Measurements from ENCODE around the gene RELN. TPM values are rescaled to one million over a fixed set of nuclear protein-coding genes. Genes with fewer than 3 reads are reported as not detected.

RELN gene
- total and polyA plus RNA-seq, 9 of the 15 experiments (the other 6 are each of a cell fraction or from before 2014, with no cell fraction given): 12.9 to 43.2 (median 18.1) TPM

- TF ChIP-seq ATF3 (IDR thresholded peaks at IDR 0.05) (peak; percentile 87), ATF3 (CRISPR knock-in tag; conservative IDR thresholded peaks at IDR 0.05) (no peak), FOXJ2 (tag; IDR thresholded peaks at IDR 0.05) (0 out of 2 replicates have a peak, but pooled peaks have one; percentile 27), ESRRA (IDR thresholded peaks at IDR 0.05; ENCODE audit: borderline replicate concordance, low read depth) (peak; percentile 97), FOSL1 (tag; conservative IDR thresholded peaks at IDR 0.05) (0 out of 2 replicates have a peak, but pooled peaks have one; percentile 16)
These were observed 20.8 kb upstream of the RELN start (continued) for GRCh38 chr7:104010052-104010909.

GRCh38 chr7:104008107-104008506 is 18.6 kb upstream of the RELN start:
- no peaks in the 10 kb centered on the region for H3K27me3 ChIP-seq (ENCODE audit: control insufficient read depth in 2 of 2, insufficient read depth in 2 of 2, low read length in 2 of 2)
- H4K20me1 ChIP-seq (replicated peaks; ENCODE audit: control insufficient read depth, insufficient read depth, low read length): no peaks in the 10 kb centered on the region
- H3K27ac ChIP-seq (ENCODE audit: extremely low read depth, low read depth, low read length): no peak overlapping the region
- no peak overlapping the region for H2AFZ ChIP-seq (ENCODE audit: low read depth, low read length)
- H3K9ac ChIP-seq (ENCODE audit: insufficient read depth in 1 of 2, low read depth in 2 of 2, low read length in 2 of 2): no peak overlapping the region
- FAIRE-seq: no peak
- H3K9me1 ChIP-seq (ENCODE audit: control insufficient read depth, insufficient read depth, low read length): no peaks in the 10 kb centered on the region
- no peaks in the 10 kb centered on the region; the same call in 1 of the 2 replicates for H3K9me3 ChIP-seq (replicated peaks; ENCODE audit: control insufficient read depth, insufficient read depth, low read depth, low read length)
- in situ Hi-C loops (cut with MboI) (no loop called here), intact Hi-C loops (cut with micrococcal nuclease) (no loop called here)
- ChIA-PET CTCF (ENCODE audit: low intra/inter-chr PET ratio) (interaction anchor here (0.5 kb wide), 1 partner anchor 1079 kb away, joined by 4 read pairs; no protein-coding TSS in a partner anchor), POLR2A (interaction anchor here (1.0 to 1.9 kb wide), 3 partner anchors 9 to 12 kb away, joined by 3 to 7 read pairs (median 3); no protein-coding TSS in a partner anchor)
- no peak overlapping the region for H3K4me3 ChIP-seq
- BruUV-seq (replicated peaks): no TSS peak
- no peak for DNase-seq (ENCODE audit: extremely low read depth in 1 of 4, low spot score in 3 of 4)
- ATAC-seq: no peak
- no peak overlapping the region for H3K4me2 ChIP-seq (ENCODE audit: insufficient read depth, low read length)
- H3K79me2 ChIP-seq (ENCODE audit: control insufficient read depth, insufficient read depth, low read length): no peaks in the 10 kb centered on the region
- H3K36me3 ChIP-seq (ENCODE audit: control insufficient read depth, insufficient read depth, low read length): no peaks in the 10 kb centered on the region
- no peaks in the 10 kb centered on the region; a peak in 2 of 5 replicates for H3K4me1 ChIP-seq (replicated peaks in 1 of 2; ENCODE audit: control insufficient read depth in 2 of 2, insufficient read depth in 2 of 2, low read length in 2 of 2)
- WGBS (ENCODE audit: insufficient coverage, low coverage, missing lambda C conversion rate): 78% methylated on average over 4 of the region's 4 CpGs
- TF ChIP-seq KLF13 (tag; IDR thresholded peaks at IDR 0.05; ENCODE audit: borderline replicate concordance, low read depth) (no peak), HDAC3 (IDR thresholded peaks at IDR 0.05; ENCODE audit: borderline replicate concordance, partially characterized antibody) (no peak), ZNF561 (CRISPR knock-in tag; conservative IDR thresholded peaks at IDR 0.05) (no peak), MTA1 (IDR thresholded peaks at IDR 0.05; ENCODE audit: borderline replicate concordance) (no peak), RFX1 (IDR thresholded peaks at IDR 0.05) (no peak), ZNF174 (CRISPR knock-in tag; IDR thresholded peaks at IDR 0.05) (no peak), ZC3H8 (IDR thresholded peaks at IDR 0.05) (no peak), ATF1 (CRISPR knock-in tag; IDR thresholded peaks at IDR 0.05) (no peak), ATF1 (tag; IDR thresholded peaks at IDR 0.05) (no peak), ZNF282 (CRISPR knock-in tag; IDR thresholded peaks at IDR 0.05) (no peak), MAFF (IDR thresholded peaks at IDR 0.05; ENCODE audit: low read length) (no peak), ZBTB2 (IDR thresholded peaks at IDR 0.05) (no peak), HMGXB4 (CRISPR knock-in tag; IDR thresholded peaks at IDR 0.05) (no peak)
